NCI-H1105 (cell line): ENCODE results near the gene TAS2R20.

Experiments used
- DNase-seq: peaks from one replicate; lab custom pipeline; 2025; lab: John Stamatoyannopoulos, UW

The TAS2R20 gene

DNA sequence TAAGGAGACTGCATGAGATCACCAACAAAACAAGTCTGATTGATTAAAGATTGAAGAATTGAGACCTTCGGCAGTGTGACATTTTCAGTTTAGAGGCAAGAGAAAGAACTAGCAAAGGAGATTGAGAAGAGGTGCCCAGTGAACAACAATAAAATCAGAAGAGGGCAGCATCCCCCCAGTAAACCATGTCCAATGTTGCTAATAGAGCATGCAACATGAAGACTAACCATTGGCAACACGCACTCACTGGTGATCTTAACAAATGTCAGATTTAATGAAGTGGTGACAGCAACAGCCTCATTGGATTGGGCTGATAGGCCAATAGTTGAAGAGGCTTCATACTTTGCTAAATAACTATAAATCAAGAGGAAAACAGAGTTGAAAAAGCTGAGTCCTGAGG lies 38.3 kb downstream of the TAS2R20 start:
- no peak for DNase-seq

DNA sequence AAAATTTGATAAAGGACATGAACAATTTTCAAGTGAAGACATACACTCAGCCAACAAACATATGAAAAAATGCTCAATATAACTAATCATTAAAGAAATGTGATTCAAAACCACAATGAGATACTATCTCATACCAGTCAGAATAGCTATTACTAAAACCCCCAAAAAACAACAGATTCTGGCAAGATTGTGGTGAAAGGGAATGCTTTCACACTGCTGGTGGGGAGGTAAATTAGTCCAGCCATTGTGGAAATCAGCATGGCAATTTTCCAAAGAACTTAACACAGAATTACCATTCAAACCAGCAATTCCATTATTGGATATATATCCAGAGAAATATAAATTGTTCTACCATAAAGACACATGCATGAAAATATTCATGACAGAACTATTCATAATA lies 40.4 kb downstream of the TAS2R20 start:
- no peak for DNase-seq

DNA sequence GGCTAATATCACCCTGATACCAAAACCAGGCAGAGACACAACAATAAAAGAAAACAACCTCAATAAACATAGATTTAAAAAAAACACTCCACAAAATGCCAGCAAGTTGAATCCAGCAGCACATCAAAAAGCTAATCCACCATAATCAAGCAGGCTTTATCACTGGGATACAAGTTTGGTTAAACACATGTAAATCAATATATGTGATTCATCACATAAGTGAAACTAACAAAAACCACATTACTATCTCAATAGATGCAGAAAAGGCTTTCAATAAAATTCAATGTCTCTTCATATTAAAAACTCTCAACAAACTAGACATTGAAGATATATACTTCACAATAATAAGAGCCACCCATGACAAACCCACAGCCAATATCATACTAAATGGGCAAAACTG lies 42.0 kb downstream of the TAS2R20 start:
- no peak for DNase-seq

DNA sequence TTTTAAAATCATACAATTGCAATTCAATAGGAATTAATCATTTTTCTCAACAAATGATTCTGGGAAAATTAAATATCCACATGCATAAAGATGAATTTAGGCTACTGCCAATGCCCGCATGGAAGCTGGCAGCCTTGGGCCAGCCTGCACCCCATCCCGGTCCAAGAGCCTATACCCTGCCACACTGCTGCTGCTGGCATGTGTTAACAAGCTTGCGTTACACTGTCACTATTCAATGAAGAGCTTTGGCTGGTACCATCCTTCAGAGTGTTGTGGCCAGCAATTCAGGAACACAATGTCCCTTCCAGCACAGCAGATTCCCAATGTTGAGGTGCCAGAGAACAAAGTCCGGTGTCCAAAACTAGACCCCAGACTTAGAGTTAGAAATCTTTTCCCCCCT lies 45.5 kb downstream of the TAS2R20 start:
- DNase-seq = no peak
